HepG2 (cell line): ENCODE results near the gene RELL2. TPM values are rescaled to one million over a fixed set of nuclear protein-coding genes. Genes with fewer than 3 reads are reported as not detected.

ENCODE experiments used
- ATAC-seq: fragments of 200-7000 bp; cut with Tn5 transposase; 3 replicates; pipeline ENCODE4 v1.9.1; 2020; ENCODE audit warnings: mild to moderate bottlenecking, moderate library complexity
- BruUV-seq: library from RNA; stranded (reverse); fragments of 400-500 nt; replicated peaks from 2 replicates; lab custom pipeline; 2021; lab: Mats Ljungman, UMichigan
- CTCF ChIA-PET: fragments of 300-600 bp; formaldehyde crosslinking; extraction: SDS; loops from one replicate; lab custom pipeline; 2021; ENCODE audit warnings: low total read pairs, inconsistent platforms, low intra/inter-chr PET ratio; lab: Yijun Ruan, JAX
- POLR2A ChIA-PET: fragments of 350-600 bp; sonication (Branson Sonifier 250); formaldehyde crosslinking; loops from one replicate; lab custom pipeline; 2020; ENCODE audit warnings: antibody characterized with exemption, inconsistent platforms; lab: Yijun Ruan, JAX
- DNase-seq: peaks from one replicate; pipeline ENCODE4 v3.0.0-alpha.2; 2015; ENCODE audit warnings: low spot score
- FAIRE-seq: peaks from 3 replicates; lab custom pipeline; 2011; peaks lifted over from hg19 to GRCh38; lab: Jason Lieb, UNC
- H2AFZ ChIP-seq: one replicate; pipeline ENCODE4 v1.6.1; 2011; ENCODE audit warnings: low read length, inconsistent platforms
- H3K27ac ChIP-seq: fragments of 300-600 bp; 3 replicates; pipeline ENCODE4 v1.8.0; 2011; ENCODE audit warnings: mixed run types, mild to moderate bottlenecking, mixed read lengths, low read length, inconsistent platforms; ENCODE audit not compliant: insufficient read depth; ENCODE audit errors: extremely low read length
- H3K27me3 ChIP-seq, 2 experiments: fragments of 200-600 bp in 1 of 2; 2 replicates in 1 of 2; 3 replicates in 1 of 2; pipeline versions ENCODE4 v1.6.0 to v1.8.0; 2011; ENCODE audit warnings: low read length in 2 of 2, mild to moderate bottlenecking in 2 of 2, moderate library complexity in 2 of 2, inconsistent platforms in 1 of 2; ENCODE audit not compliant: insufficient read depth in 2 of 2, control insufficient read depth in 1 of 2
- H3K36me3 ChIP-seq, 2 experiments: fragments of 200-600 bp in 1 of 2; replicated peaks in 1 of 2; 2 replicates in 1 of 2; 3 replicates in 1 of 2; pipeline versions ENCODE4 v1.5.1 to v1.8.0; 2011; ENCODE audit warnings: low read length in 2 of 2, inconsistent platforms in 1 of 2; ENCODE audit not compliant: insufficient read depth in 2 of 2, control insufficient read depth in 1 of 2
- H3K4me1 ChIP-seq: 2 replicates; pipeline ENCODE4 v1.5.1; 2012; ENCODE audit warnings: low read length, inconsistent platforms; ENCODE audit not compliant: insufficient read depth
- H3K4me2 ChIP-seq: 2 replicates; pipeline ENCODE4 v1.6.0; 2011; ENCODE audit warnings: low read depth, low read length, inconsistent platforms
- H3K4me3 ChIP-seq, 3 experiments: fragments of 200-600 bp in 1 of 3; sonication (generic), shearing (Covaris generic) in 1 of 3; replicated peaks in 1 of 3; 2 replicates each; pipeline ENCODE4 v1.5.1; 2011 to 2016; ENCODE audit warnings: low read length in 3 of 3, inconsistent platforms in 2 of 3, low read depth in 2 of 3, mild to moderate bottlenecking in 2 of 3, control low read depth in 1 of 3, mixed read lengths in 1 of 3; ENCODE audit not compliant: insufficient read depth in 1 of 3
- H3K79me2 ChIP-seq: one replicate; pipeline ENCODE4 v1.6.1; 2011; ENCODE audit warnings: low read length, inconsistent platforms; ENCODE audit not compliant: insufficient read depth
- H3K9ac ChIP-seq: 2 replicates; pipeline ENCODE4 v1.6.0; 2011; ENCODE audit warnings: mild to moderate bottlenecking, low read depth, low read length, inconsistent platforms; ENCODE audit not compliant: insufficient read depth
- H3K9me3 ChIP-seq: 2 replicates; pipeline ENCODE4 v1.5.1; 2012; ENCODE audit warnings: mild to moderate bottlenecking, low read length
- H4K20me1 ChIP-seq: 2 replicates; pipeline ENCODE4 v1.6.0; 2011; ENCODE audit warnings: inconsistent platforms, mild to moderate bottlenecking, low read length, moderate library complexity; ENCODE audit not compliant: insufficient read depth
- CENPX ChIP-seq: sonication (generic); formaldehyde crosslinking; IDR thresholded peaks from 2 replicates; pipeline ENCODE4 v1.9.0; 2021; ENCODE audit warnings: mild to moderate bottlenecking, missing genetic modification reagents, moderate library complexity
- ELF1 ChIP-seq: sonication (generic); formaldehyde crosslinking; IDR thresholded peaks from 2 replicates; pipeline ENCODE4 v1.4.0; 2020; ENCODE audit warnings: missing genetic modification reagents
- ELF3 ChIP-seq: IDR thresholded peaks from 2 replicates; pipeline ENCODE4 v1.6.1; 2016; ENCODE audit warnings: missing genetic modification reagents, missing compliant biosample characterization
- FOXK2 ChIP-seq: fragments of 450-650 bp; IDR thresholded peaks from 2 replicates; pipeline ENCODE4 v1.6.1; 2016
- GABPB1 ChIP-seq: IDR thresholded peaks from 2 replicates; pipeline ENCODE4 v1.6.1; 2016; ENCODE audit warnings: mild to moderate bottlenecking, missing genetic modification reagents, moderate library complexity, missing compliant biosample characterization
- GTF3A ChIP-seq: sonication (generic); formaldehyde crosslinking; conservative IDR thresholded peaks from 2 replicates; pipeline ENCODE4 v1.4.0; 2020; ENCODE audit warnings: mild to moderate bottlenecking, missing genetic modification reagents
- KMT2B ChIP-seq: IDR thresholded peaks from 2 replicates; pipeline ENCODE4 v1.6.1; 2016; ENCODE audit warnings: missing genetic modification reagents, missing compliant biosample characterization
- NFKB2 ChIP-seq: sonication (generic); formaldehyde crosslinking; IDR thresholded peaks from 2 replicates; pipeline ENCODE4 v1.4.0; 2020; ENCODE audit warnings: missing genetic modification reagents, borderline replicate concordance
- NR2F6 ChIP-seq, 2 experiments: IDR thresholded peaks; 2 replicates each; pipeline ENCODE4 v1.6.1; 2016; ENCODE audit warnings: antibody characterized with exemption in 1 of 2, mild to moderate bottlenecking in 1 of 2
- PRPF4 ChIP-seq: fragments of 200-400 bp; formaldehyde crosslinking; IDR thresholded peaks from 2 replicates; pipeline ENCODE4 v1.6.1; 2016; ENCODE audit warnings: low read length, low read depth; ENCODE audit not compliant: poor library complexity, severe bottlenecking
- RBAK ChIP-seq: sonication (generic); formaldehyde crosslinking; IDR thresholded peaks from 2 replicates; pipeline ENCODE4 v1.5.1; 2020; ENCODE audit warnings: mild to moderate bottlenecking, missing genetic modification reagents
- SOX6 ChIP-seq, 2 experiments: fragments of 450-650 bp in 1 of 2; sonication (generic) in 1 of 2; formaldehyde crosslinking in 1 of 2; IDR thresholded peaks; 2 replicates each; pipeline versions ENCODE4 v1.4.0 to v1.6.1; 2017 to 2020; ENCODE audit warnings: antibody characterized with exemption in 1 of 2, mild to moderate bottlenecking in 1 of 2, missing genetic modification reagents in 1 of 2
- SSRP1 ChIP-seq: IDR thresholded peaks from 2 replicates; pipeline ENCODE4 v1.6.1; 2016; ENCODE audit warnings: control low read depth
- XRCC5 ChIP-seq: fragments of 200-400 bp; formaldehyde crosslinking; optimal IDR thresholded peaks from 2 replicates; pipeline ENCODE3; 2017; ENCODE audit warnings: mild to moderate bottlenecking, low read length
- ZNF263 ChIP-seq: sonication (generic); formaldehyde crosslinking; IDR thresholded peaks from 2 replicates; pipeline ENCODE4 v1.4.0; 2020; ENCODE audit warnings: missing genetic modification reagents
- ZNF660 ChIP-seq: sonication (generic); formaldehyde crosslinking; IDR thresholded peaks from 2 replicates; pipeline ENCODE4 v1.5.1; 2020; ENCODE audit warnings: mild to moderate bottlenecking, low read depth, missing genetic modification reagents, borderline replicate concordance
- WGBS: methylation state at CpG from one replicate; pipeline ENCODE4 v1.1.6; 2017; ENCODE audit warnings: low lambda C conversion rate; 5-methylcytosine and 5-hydroxymethylcytosine counted together
- in situ Hi-C: cut with HindIII; loops from 2 replicates; pipeline ENCODE4 v1.10.0; 2017; ENCODE audit warnings: low pct_unique_long_range_greater_than_20kb; ENCODE audit not compliant: extremely low pct_ligation_motif_present
- intact Hi-C: fragments of 100-400 bp; cut with micrococcal nuclease; formaldehyde crosslinking; loops from one replicate; pipeline ENCODE4 v1.10.0; 2022; ENCODE audit not compliant: unreplicated experiment
- polyA plus RNA-seq, 8 experiments: library from polyadenylated mRNA; depleted of rRNA in 3 of 8; stranded (reverse) in 7 of 8; unstranded in 1 of 8; fragments of >200 nt; fragmentation: Illumina TruSeq in 4 of 8; extraction: Trizol in 4 of 8; gene quantifications; 2 replicates each; pipeline versions ENCODE4 v1.2.1 to v1.2.3, GENCODE V29; 2011 to 2016; ENCODE audit warnings: low read depth in 4 of 8, missing spikeins in 1 of 8, mixed read lengths in 1 of 8; ENCODE audit not compliant: insufficient read depth in 1 of 8
- total RNA-seq, 5 experiments: library from RNA; depleted of rRNA; stranded (reverse); fragments of >200 nt; fragmentation: Illumina TruSeq; extraction: Trizol; gene quantifications; 2 replicates each; pipeline ENCODE4 v1.2.3, GENCODE V29; 2016; ENCODE audit warnings: low read depth in 1 of 5
- TF ChIP-seq, protein P1 (sequence below): sonication (generic); formaldehyde crosslinking; IDR thresholded peaks from 2 replicates; pipeline ENCODE4 v1.5.0; 2020; ENCODE audit warnings: mild to moderate bottlenecking, missing genetic modification reagents, moderate library complexity
- TF ChIP-seq, protein P2 (sequence below), 2 experiments: sonication (generic) in 1 of 2; formaldehyde crosslinking in 1 of 2; IDR thresholded peaks; 2 replicates each; pipeline versions ENCODE4 v1.5.1 to v1.6.1; 2011 to 2020; ENCODE audit warnings: borderline replicate concordance in 1 of 2, low read depth in 1 of 2, low read length in 1 of 2, mild to moderate bottlenecking in 1 of 2, missing genetic modification reagents in 1 of 2, moderate library complexity in 1 of 2

RELL2 gene
- total and polyA plus RNA-seq, 2 of the 13 experiments (the other 11 are each of a cell fraction or from before 2014, with no cell fraction given): 6.4 to 8.3 TPM

GRCh38 chr5:141664733-141665461 is 28.1 kb downstream of the RELL2 start:
- Histone ChIP-seq H3K4me2 (no peak overlapping the region), H2AFZ (no peak overlapping the region), H3K79me2 (no peaks in the 10 kb centered on the region), H3K4me1 (0 out of 2 replicates have a peak, but pooled peaks cover 4% of the 10 kb centered on the region), H3K4me3 (no peak overlapping the region), H3K36me3 (no peaks in the 10 kb centered on the region), H3K27me3 (no peaks in the 10 kb centered on the region; a peak in 1 of 5 replicates), H3K9ac (no peak overlapping the region), H3K27ac (no peak overlapping the region), H4K20me1 (no peaks in the 10 kb centered on the region), H3K9me3 (no peaks in the 10 kb centered on the region)
- DNase-seq: peak; percentile 56
- 62% methylated on average over 2 of the region's 13 CpGs for WGBS
- intact Hi-C loops: loop anchor here (1.0 to 10.0 kb wide), 2 partner anchors 27 to 480 kb away; no protein-coding TSS in a partner anchor
- in situ Hi-C loops: no loop called here
- POLR2A ChIA-PET: no interaction called here
- peak; percentile 87 for FAIRE-seq
- CTCF ChIA-PET: interaction anchor here (1.0 to 1.5 kb wide), 3 partner anchors 149 to 348 kb away, joined by 3 to 8 read pairs (median 4); partner anchors contain the start of gene GNPDA1
- ATAC-seq: peak; percentile 90
- BruUV-seq: no TSS peak
- TF ChIP-seq ELF3 (CRISPR knock-in tag) (peak; percentile 84), ZNF263 (CRISPR knock-in tag) (no peak), GTF3A (CRISPR knock-in tag) (0 out of 2 replicates have a peak, but pooled peaks have one; percentile 34), RBAK (no peak), CENPX (CRISPR knock-in tag) (no peak), SSRP1 (no peak), NR2F6 (IDR thresholded peaks at IDR 0.05) (0 out of 2 replicates have a peak, but pooled peaks have one; percentile 37), NR2F6 (CRISPR knock-in tag; IDR thresholded peaks at IDR 0.05) (peak; percentile 68), FOXK2 (no peak), SOX6 (IDR thresholded peaks at IDR 0.05) (no peak), SOX6 (CRISPR knock-in tag; IDR thresholded peaks at IDR 0.05) (0 out of 2 replicates have a peak, but pooled peaks have one; percentile 25), PRPF4 (no peak), ZNF660 (CRISPR knock-in tag) (no peak), NFKB2 (CRISPR knock-in tag) (no peak), XRCC5 (peak; percentile 43), KMT2B (no peak), ELF1 (CRISPR knock-in tag) (peak; percentile 81), GABPB1 (CRISPR knock-in tag) (peak; percentile 17; the same call in 1 of the 2 replicates)
- TF ChIP-seq, protein P1, sequence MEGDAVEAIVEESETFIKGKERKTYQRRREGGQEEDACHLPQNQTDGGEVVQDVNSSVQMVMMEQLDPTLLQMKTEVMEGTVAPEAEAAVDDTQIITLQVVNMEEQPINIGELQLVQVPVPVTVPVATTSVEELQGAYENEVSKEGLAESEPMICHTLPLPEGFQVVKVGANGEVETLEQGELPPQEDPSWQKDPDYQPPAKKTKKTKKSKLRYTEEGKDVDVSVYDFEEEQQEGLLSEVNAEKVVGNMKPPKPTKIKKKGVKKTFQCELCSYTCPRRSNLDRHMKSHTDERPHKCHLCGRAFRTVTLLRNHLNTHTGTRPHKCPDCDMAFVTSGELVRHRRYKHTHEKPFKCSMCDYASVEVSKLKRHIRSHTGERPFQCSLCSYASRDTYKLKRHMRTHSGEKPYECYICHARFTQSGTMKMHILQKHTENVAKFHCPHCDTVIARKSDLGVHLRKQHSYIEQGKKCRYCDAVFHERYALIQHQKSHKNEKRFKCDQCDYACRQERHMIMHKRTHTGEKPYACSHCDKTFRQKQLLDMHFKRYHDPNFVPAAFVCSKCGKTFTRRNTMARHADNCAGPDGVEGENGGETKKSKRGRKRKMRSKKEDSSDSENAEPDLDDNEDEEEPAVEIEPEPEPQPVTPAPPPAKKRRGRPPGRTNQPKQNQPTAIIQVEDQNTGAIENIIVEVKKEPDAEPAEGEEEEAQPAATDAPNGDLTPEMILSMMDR (CRISPR knock-in tag): peak; percentile 93
- TF ChIP-seq, protein P2, sequence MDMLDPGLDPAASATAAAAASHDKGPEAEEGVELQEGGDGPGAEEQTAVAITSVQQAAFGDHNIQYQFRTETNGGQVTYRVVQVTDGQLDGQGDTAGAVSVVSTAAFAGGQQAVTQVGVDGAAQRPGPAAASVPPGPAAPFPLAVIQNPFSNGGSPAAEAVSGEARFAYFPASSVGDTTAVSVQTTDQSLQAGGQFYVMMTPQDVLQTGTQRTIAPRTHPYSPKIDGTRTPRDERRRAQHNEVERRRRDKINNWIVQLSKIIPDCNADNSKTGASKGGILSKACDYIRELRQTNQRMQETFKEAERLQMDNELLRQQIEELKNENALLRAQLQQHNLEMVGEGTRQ (IDR thresholded peaks at IDR 0.05; ENCODE audit: low read depth, low read length): no peak
- TF ChIP-seq, protein P2 (CRISPR knock-in tag; IDR thresholded peaks at IDR 0.05; ENCODE audit: borderline replicate concordance): no peak
